Endothelial cell (in vitro differentiated cells): Measurements from ENCODE around the gene MYO1E. TPM values are rescaled to one million over a fixed set of nuclear protein-coding genes. Genes with fewer than 3 reads are reported as not detected.

ENCODE experiments used
- DNase-seq: peaks from one replicate; pipeline ENCODE4 v3.0.0; 2021; ENCODE audit warnings: low spot score
- H3K27ac Mint-ChIP-seq: one replicate; pipeline ENCODE4 v1.8.0; 2021; ENCODE audit warnings: mixed read lengths, inconsistent platforms; ENCODE audit not compliant: unreplicated experiment
- H3K27me3 Mint-ChIP-seq: one replicate; pipeline ENCODE4 v1.8.0; 2021; ENCODE audit warnings: mild to moderate bottlenecking, moderate library complexity, mixed read lengths, inconsistent platforms; ENCODE audit not compliant: unreplicated experiment
- H3K36me3 Mint-ChIP-seq: one replicate; pipeline ENCODE4 v1.8.0; 2021; ENCODE audit warnings: mild to moderate bottlenecking, low read depth, mixed read lengths, inconsistent platforms; ENCODE audit not compliant: unreplicated experiment
- H3K4me1 Mint-ChIP-seq: one replicate; pipeline ENCODE4 v1.8.0; 2021; ENCODE audit warnings: mild to moderate bottlenecking, mixed read lengths, inconsistent platforms; ENCODE audit not compliant: unreplicated experiment
- H3K4me3 Mint-ChIP-seq: one replicate; pipeline ENCODE4 v1.8.0; 2021; ENCODE audit warnings: mild to moderate bottlenecking, mixed read lengths, inconsistent platforms; ENCODE audit not compliant: unreplicated experiment
- H3K9me3 Mint-ChIP-seq: one replicate; pipeline ENCODE4 v1.8.0; 2021; ENCODE audit warnings: mixed read lengths, inconsistent platforms; ENCODE audit not compliant: unreplicated experiment
- total RNA-seq: library from RNA; stranded (reverse); fragmentation: NEBNext Ultra II Directional; extraction: Animal tissue kit (Norgen Biotek cat#: 25700); gene quantifications from one replicate; pipeline ENCODE4 v1.2.1, GENCODE V29; 2021; ENCODE audit not compliant: unreplicated experiment
- TF ChIP-seq, protein P1 (sequence below): fragments of 200-600 bp; sonication (generic); IDR thresholded peaks from one replicate; pipeline ENCODE4 v1.5.0; 2021; ENCODE audit warnings: antibody characterized with exemption; ENCODE audit not compliant: unreplicated experiment

The MYO1E gene
- total RNA-seq, 1 donor from 2014 or later, result 146 TPM

DNA sequence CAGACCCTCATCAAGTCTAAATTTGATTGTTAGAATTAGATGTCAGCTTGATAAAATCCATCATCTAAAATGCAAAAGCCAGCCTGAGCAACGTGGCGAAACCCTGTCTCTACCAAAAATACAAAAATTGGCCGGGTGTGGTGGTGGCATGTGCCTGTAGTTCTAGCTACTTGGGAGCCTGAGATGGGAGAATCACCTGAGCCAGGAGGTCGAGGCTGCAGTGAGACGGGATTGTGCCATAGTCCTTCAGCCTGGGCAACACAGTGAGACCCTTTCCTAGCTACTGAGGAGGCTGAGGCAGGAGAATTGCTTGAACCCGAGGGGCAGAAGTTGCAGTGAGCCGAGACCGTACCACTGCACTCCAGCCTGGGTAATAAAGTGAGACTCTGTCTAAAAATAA, 69.5 kb downstream of the MYO1E start:
- H3K4me1 Mint-ChIP-seq, result peaks cover 24% of the 10 kb centered on the region
- no peak overlapping the region for H3K27ac Mint-ChIP-seq

DNA sequence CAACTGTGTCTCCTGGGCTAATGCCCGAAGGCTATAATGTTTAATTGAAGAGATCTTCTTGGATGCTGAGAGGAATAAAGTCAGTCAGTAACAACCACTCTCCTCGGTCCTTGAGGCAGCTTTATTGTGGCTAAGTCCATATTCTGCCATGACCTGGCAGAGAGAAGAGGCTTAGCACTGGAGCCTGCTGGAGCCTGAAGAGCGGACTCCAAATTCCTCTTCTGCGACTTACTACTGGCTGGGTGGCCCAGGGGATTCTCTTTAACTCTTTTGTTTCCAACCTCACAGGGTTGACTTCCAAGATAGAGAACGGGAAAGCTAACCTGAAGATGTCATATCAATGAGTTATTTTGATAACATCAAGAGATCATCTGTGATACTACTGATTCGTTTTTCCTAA, 71.1 kb downstream of the MYO1E start:
- peaks cover 21% of the 10 kb centered on the region for H3K4me1 Mint-ChIP-seq
- H3K36me3 Mint-ChIP-seq, result no peaks in the 10 kb centered on the region
- no peaks in the 10 kb centered on the region for H3K9me3 Mint-ChIP-seq
- H3K27me3 Mint-ChIP-seq, result peaks cover 5% of the 10 kb centered on the region
- DNase-seq, result no peak
- TF ChIP-seq, protein P1, sequence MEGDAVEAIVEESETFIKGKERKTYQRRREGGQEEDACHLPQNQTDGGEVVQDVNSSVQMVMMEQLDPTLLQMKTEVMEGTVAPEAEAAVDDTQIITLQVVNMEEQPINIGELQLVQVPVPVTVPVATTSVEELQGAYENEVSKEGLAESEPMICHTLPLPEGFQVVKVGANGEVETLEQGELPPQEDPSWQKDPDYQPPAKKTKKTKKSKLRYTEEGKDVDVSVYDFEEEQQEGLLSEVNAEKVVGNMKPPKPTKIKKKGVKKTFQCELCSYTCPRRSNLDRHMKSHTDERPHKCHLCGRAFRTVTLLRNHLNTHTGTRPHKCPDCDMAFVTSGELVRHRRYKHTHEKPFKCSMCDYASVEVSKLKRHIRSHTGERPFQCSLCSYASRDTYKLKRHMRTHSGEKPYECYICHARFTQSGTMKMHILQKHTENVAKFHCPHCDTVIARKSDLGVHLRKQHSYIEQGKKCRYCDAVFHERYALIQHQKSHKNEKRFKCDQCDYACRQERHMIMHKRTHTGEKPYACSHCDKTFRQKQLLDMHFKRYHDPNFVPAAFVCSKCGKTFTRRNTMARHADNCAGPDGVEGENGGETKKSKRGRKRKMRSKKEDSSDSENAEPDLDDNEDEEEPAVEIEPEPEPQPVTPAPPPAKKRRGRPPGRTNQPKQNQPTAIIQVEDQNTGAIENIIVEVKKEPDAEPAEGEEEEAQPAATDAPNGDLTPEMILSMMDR, result no peak
- no peak overlapping the region for H3K4me3 Mint-ChIP-seq
- no peak overlapping the region for H3K27ac Mint-ChIP-seq

More for the DNA sequence above, 69.5 kb downstream of the MYO1E start:
- no peak for DNase-seq
- TF ChIP-seq, protein P1, result no peak
- no peaks in the 10 kb centered on the region for H3K36me3 Mint-ChIP-seq
- H3K4me3 Mint-ChIP-seq, result no peak overlapping the region
- H3K9me3 Mint-ChIP-seq, result no peaks in the 10 kb centered on the region
- peaks cover 5% of the 10 kb centered on the region for H3K27me3 Mint-ChIP-seq

DNA sequence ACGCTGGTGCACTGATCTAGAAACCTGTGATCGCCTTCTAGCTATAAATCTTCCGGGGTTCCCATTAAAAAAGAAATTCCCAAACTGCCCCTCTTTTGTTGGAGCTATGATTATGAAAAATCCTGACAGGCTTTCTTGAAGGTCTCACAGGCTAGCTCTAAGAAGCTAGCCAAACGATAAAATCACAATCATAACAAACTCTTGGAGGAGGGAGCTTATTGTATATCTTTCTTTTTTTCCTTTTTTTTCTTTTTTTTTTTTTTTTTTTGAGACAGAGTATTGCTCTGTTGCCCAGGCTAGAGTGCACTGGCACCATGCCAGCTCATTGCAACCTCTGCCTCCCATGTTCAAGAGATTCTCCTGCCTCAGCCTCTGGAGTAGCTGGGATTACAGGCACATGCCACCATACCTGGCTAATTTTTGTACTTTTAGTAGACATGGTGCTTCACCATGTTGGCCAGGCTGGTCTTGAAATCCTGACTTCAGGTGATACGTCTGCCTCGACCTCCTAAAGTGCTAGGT, 72.0 kb downstream of the MYO1E start:
- TF ChIP-seq, protein P1, result no peak
- H3K4me3 Mint-ChIP-seq, result no peak overlapping the region
- peaks cover 27% of the 10 kb centered on the region for H3K4me1 Mint-ChIP-seq
- no peaks in the 10 kb centered on the region for H3K9me3 Mint-ChIP-seq
- no peak overlapping the region for H3K27ac Mint-ChIP-seq
- peaks cover 5% of the 10 kb centered on the region for H3K27me3 Mint-ChIP-seq
- H3K36me3 Mint-ChIP-seq, result no peaks in the 10 kb centered on the region
- DNase-seq, result no peak

DNA sequence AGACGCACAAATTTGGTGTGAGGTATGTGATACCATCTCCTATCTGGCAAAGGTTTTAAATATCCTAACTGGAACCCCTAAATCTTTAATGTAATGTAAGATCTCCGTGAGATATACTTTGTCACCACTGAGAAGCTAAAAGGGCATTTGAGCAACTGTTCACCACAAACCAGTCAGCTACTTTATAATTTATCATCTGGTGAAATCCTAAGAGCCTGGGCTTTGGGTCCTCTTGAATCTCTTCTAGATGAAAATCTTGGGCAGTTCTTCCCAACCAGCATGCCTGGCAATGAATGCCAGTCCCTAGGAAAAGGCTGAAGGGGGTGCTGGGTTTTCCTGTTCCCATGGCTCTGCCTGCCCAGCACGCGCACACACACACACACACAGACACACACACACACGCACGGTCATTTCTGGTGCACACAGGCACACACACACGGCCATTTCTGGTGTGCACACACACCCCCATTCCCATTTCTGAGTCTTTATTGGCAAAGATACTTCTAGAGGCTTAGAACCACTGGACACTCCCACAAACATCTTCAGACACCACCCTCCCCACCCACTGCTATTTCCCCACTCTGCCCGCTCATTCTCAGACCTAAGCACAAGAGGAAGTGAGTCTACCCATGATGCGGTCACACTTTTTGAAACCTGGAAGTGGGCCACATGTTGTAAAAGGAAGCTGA, 72.6 kb downstream of the MYO1E start:
- H3K27ac Mint-ChIP-seq, result peak overlapping the region; percentile 76
- no peak overlapping the region for H3K4me3 Mint-ChIP-seq
- peaks cover 1% of the 10 kb centered on the region for H3K36me3 Mint-ChIP-seq
- TF ChIP-seq, protein P1, result no peak
- peaks cover 28% of the 10 kb centered on the region for H3K4me1 Mint-ChIP-seq
- H3K27me3 Mint-ChIP-seq, result peaks cover 5% of the 10 kb centered on the region
- DNase-seq, result no peak
- no peaks in the 10 kb centered on the region for H3K9me3 Mint-ChIP-seq

DNA sequence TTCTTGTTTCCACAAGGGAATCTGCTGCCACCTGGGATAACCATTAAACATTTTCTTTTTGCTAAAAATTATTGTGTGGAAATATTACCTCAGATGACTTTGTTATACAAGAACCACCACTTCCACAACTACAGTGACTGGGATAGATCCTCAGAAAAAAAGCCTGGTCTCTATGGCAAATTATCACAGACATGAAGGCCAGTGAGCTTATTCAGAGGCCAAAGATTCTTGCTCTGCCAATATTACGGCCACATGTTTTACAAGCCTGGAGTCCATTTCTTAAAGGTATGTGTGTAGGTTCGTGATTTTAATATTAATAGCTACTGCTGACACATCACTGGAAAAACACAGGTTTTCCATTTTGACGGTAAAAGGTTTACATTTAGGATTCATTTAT, 73.8 kb downstream of the MYO1E start:
- peaks cover 7% of the 10 kb centered on the region for H3K36me3 Mint-ChIP-seq
- H3K4me1 Mint-ChIP-seq, result peaks cover 35% of the 10 kb centered on the region
- DNase-seq, result no peak
- peaks cover 5% of the 10 kb centered on the region for H3K27me3 Mint-ChIP-seq
- TF ChIP-seq, protein P1, result no peak
- H3K4me3 Mint-ChIP-seq, result no peak overlapping the region
- H3K27ac Mint-ChIP-seq, result no peak overlapping the region
- H3K9me3 Mint-ChIP-seq, result no peaks in the 10 kb centered on the region
